CD4-positive, alpha-beta T cell treated with Interferon alpha-2 for 1 hour (primary cell): Measurements from ENCODE around the gene PDE12.

Source experiments
- DNase-seq, 2 donors: peaks; one replicate each; pipeline ENCODE4 v3.0.0-alpha.2; 2020 to 2022

PDE12 gene, protein sequence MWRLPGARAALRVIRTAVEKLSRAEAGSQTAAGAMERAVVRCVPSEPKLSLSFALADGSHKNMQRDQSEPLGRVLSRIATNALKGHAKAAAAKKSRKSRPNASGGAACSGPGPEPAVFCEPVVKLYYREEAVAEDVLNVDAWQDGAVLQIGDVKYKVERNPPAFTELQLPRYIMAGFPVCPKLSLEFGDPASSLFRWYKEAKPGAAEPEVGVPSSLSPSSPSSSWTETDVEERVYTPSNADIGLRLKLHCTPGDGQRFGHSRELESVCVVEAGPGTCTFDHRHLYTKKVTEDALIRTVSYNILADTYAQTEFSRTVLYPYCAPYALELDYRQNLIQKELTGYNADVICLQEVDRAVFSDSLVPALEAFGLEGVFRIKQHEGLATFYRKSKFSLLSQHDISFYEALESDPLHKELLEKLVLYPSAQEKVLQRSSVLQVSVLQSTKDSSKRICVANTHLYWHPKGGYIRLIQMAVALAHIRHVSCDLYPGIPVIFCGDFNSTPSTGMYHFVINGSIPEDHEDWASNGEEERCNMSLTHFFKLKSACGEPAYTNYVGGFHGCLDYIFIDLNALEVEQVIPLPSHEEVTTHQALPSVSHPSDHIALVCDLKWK

DNA sequence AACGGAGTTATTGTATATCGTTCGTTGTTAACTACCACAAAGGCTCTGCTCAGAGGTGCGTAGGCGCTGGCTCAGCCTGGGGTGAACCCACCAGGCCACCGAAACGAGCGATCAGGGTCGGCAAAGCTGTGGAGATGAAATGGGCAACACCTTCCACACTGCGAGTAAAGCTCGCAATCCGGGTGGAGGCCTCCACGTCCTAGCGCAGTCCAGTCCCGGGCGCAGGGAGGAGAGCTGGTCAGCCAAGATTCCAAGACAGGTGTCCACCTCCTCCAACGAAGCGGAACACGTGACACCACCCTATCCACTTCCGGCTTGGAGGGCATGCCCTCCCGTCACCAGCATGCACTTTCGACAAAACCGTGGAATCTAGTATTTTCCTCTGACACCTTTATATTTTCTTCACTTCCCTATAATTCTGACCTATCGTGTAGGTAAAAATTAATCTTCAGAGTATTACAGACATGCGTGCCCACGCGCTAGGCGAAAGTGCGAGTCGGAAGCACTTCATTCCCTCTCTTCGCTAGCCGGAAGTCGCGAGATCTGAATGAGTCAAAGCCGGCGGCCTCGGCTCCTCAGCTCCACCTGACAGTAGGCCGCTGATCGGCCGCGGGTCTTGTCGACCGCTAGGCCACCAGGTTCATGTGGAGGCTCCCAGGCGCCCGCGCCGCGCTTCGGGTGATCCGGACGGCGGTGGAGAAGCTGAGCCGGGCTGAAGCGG, at the start of gene PDE12:
TSS of gene PDE12 (plus strand) at position 537 of the 721 bp plus-strand sequence. CDS start at position 643, 106 bp downstream.
- peak; percentile 85 to 87 for DNase-seq

DNA sequence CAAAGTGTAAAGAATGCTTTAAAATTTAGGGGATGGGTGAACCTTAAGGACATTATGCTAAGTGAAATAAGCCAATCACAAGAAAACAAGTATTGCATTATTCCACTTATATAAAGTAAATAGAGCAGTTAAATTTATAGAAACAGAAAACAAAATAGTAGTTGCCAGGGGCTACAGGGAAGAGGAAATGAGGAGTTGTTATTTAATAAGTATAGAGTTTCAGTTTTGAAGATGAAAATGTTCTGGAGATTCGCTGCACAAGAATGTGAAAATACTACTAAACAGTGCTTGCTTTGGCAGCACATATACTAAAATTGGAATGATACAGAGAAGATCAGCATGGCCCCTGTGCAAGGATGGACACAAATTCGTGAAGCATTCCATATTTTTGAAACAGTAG, 43.9 kb upstream of the PDE12 start:
- no peak for DNase-seq

DNA sequence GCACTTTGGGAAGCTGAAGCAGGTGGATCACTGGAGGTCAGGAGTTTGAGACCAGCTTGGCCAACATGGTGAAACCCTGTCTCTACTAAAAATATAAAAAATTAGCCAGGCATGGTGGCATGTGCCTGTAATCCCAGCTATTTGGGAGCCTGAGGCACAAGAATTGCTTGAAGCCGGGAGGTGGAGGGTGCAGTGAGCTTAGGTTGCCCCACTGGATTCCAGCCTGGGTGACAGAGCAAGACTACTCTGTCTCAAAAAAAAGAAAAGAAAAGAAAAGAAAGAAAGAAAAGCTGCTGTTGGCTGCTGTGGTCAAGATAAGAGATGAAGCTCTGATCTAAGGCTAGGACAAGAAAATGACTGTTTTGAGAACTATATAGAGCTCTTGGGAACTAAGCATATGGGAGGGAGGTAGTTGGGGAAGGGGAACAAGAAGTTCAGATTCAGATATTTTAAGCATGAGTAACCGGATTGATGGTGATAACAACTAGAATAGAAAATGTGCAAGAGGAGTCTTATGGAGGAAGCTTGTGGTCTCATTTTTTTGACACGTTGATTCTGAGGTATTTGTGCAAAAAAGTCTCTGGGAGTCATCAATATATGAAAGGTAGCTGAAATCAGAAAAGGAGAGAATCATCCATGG, 37.7 kb upstream of the PDE12 start:
- DNase-seq, result no peak

DNA sequence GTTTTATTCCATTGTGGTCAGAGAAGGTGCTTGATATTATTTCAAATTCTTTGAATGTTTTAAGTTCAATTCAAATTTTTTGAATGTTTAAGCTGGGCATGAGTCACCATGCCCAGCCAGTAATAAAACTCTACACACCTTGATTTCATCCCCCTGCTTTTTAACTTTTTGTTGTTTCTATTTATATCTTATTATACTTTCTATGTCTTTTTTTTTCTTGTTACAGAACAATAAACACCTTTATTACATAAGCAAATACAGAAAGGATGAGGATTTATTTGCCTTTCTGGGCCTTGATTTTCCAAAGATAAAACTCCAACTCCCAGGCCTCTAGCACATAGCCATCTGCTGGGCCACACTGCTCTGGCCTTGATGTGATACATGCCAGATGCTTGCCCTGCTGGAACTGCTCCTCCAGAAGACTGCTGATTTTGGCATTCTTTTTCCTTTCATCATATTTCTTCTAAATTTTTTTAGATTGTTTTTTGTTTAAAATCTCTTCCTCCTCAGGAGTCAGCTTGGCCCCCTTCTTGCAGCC, 25.9 kb upstream of the PDE12 start:
- DNase-seq, result no peak

DNA sequence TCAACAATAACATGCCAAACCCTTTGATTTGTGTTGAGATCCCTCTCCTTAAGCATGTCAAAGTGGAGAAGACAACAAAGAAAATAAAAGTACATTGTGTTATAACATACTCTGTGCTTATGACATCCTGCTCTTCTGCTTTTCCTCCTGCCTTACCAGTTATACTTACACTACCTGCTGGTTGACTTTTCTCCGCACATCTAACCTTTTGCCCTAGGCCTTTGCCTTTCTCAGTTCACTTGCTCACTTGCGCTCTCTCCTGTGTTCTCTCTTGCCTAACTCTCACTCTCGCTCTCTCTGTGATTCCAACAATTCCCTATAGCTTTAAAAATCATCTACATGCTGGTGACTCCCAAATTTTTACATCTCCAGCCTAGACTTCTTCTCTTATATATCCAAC, 17.6 kb upstream of the PDE12 start:
- DNase-seq, result no peak

DNA sequence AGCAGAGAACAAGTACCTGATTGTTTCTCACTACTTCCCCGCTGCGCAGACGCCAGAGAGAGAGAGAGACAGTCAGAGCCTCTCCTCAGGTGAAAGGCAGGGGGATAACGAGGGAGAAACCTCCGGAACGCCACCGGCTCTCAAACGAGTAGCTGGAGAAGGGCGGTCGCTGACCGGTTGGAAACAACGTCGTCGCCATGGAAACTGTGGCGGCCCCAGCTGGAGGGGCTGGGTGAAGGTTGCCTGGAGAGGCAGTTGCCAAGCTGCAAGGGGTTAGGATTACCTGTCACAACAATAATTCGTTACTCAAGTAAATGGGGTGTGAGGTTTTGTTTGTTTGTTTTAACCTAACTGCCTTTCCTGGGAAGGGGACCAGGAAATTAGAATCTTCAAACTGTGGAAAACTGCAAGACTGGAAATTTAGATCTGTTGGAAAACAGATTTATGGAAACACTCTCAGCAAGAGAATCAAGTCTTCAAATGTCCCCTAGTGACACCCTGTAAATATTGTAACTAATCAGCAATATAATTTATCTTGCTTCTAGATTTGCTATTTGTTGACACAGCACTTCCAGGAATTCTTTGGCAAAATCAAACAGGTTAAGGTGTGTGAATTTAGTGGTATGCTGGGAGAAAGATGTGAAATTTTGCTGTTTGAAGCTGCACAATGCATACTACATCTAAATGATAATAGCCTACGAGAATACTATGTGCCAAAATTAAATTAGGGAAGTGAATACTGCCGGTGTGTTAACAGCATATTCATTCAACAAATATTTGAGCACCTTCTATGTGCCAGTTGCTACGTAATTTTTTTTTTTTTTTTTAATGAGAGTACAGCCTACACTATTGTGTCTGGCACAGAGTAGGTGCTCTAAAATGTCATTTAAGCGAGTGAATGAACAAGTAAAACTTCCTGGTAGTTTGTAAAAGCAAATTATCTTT, 11.6 kb upstream of the PDE12 start, which contains the start of gene DNAH12:
TSS of gene DNAH12 (minus strand) at position 164 of the 945 bp plus-strand sequence. CDS start 1,474 bp downstream, outside the sequence.
- DNase-seq, result no peak

DNA sequence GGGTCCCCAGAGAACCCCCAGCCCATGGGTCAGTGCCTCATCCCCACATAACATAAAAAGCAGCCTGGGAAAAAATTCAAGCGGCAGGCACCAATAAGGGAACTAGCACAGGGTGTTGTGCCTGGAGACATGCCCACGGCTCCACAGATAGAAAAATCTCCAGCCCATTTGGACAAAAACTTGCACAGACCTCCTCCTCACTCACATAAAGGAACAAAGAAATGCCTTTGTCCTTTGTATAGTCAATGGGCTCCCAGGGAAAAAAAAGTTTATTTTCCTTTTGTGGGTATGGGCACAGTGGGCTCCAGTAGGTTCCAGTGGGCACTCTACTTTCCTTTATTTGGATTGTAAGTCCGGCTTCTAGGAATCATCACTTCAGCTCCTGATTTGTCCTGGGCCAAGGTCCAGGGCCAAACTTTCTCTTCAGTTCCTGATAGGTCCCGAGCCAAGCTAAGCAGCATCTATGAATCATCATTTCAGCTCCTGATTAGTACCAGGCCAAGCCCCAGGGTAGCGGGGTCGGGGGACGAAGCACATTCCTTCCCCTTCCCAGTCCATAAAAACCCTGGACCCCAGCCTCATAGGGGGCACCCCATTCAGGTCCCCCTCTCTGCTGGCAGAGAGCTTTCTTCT, 10.3 kb upstream of the PDE12 start:
- DNase-seq, result no peak

DNA sequence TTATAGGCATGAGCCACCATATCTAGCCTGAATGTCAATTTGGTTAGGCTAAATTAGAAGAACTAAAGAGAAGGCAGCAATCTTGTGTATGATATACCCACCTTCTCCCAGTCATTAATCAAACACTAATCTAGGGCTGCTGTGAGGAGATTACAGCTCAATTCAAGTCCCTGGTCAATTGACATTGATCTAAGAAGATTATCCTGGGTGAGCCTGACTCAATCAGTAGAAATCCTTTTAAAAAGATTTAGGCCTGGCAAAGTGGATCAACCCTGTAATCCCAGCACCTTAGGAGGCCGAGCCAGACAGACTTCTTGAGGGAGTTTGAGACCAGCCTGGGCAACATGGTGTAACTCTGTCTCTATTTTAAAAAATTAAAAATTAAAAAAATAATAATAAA, 9.5 kb upstream of the PDE12 start:
- DNase-seq, result no peak

DNA sequence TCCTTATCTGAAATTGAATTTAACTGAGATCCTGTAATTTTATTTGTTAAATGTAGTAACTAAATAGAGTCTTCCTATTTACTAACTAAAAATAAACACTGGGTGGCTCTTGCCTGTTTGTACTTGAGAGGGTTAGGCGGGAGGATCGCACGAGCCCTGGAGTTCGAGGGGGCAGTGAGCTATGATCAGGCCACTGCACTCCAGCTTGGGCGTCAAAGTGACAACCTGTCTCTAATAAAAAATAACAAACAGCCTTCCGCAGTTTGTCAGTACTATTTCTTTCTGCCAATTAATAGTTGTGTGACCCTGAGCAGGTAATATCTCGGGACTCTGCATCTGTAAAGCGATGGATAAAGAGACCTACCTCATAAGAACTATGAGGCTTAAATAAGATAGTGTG, 768 bp upstream of the PDE12 start:
- no peak for DNase-seq

DNA sequence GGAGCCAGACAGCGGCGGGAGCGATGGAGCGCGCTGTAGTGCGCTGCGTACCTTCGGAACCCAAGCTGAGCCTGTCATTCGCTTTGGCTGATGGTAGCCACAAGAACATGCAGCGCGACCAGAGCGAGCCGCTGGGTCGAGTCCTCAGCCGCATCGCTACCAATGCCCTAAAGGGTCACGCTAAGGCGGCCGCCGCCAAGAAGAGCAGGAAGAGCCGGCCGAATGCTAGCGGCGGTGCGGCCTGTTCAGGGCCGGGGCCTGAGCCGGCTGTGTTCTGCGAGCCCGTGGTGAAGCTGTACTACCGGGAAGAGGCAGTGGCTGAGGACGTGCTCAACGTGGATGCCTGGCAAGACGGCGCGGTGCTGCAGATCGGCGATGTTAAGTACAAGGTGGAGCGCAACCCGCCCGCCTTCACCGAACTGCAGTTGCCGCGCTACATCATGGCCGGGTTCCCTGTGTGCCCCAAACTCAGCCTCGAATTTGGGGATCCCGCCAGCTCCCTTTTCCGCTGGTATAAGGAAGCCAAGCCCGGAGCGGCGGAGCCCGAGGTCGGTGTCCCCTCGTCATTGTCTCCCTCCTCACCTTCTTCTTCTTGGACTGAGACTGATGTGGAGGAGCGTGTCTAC, 498 bp downstream of the PDE12 start:
- DNase-seq, result peak; percentile 33 to 48

DNA sequence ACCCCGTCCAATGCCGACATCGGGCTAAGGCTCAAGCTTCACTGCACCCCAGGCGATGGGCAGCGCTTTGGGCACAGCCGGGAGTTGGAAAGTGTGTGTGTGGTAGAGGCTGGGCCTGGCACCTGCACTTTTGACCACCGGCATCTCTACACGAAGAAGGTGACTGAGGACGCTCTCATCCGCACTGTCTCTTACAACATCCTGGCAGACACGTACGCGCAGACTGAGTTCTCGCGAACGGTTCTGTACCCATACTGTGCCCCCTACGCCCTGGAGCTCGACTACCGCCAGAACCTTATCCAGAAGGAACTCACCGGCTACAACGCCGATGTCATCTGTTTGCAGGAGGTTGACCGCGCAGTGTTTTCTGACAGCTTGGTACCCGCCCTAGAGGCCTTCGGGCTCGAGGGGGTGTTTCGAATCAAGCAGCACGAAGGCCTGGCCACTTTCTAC, 1.0 kb downstream of the PDE12 start:
- peak; percentile 19 to 48 for DNase-seq

DNA sequence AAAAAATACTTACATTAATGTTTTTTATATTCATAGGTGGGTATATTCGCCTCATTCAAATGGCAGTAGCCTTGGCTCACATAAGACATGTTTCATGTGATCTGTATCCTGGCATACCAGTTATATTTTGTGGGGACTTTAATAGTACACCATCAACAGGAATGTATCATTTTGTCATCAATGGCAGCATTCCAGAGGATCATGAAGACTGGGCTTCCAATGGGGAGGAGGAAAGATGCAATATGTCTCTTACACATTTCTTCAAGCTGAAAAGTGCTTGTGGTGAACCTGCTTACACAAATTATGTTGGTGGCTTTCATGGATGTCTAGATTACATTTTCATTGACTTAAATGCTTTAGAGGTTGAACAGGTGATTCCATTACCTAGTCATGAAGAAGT, 3.5 kb downstream of the PDE12 start:
- DNase-seq, result no peak

DNA sequence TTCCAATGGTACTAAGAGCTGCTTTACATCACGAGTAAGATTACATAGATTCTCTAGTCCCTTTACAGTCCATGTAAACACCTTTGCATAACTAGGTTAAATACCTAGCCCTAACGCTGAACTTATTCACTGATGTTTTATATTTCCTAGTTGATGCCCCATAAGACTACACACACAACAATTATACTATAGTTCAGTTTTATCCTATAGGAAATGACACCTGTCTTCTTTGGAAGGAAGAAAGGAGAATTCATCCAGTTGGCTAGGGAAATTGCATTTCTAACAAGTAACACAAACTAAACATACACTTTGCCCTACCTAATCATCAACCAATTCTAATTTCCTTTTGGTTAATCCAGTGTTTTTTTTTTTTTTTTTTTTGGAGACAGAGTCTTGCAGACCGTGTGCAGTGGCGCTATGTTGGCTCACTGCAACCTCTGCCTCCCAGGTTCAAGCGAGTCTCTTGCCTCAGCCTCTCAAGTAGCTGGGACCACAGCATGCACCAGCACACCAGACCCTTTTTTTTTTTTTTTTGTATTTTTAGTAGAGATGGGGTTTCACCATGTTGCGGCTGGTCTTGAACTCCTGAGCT, 13.9 kb downstream of the PDE12 start:
- no peak for DNase-seq

DNA sequence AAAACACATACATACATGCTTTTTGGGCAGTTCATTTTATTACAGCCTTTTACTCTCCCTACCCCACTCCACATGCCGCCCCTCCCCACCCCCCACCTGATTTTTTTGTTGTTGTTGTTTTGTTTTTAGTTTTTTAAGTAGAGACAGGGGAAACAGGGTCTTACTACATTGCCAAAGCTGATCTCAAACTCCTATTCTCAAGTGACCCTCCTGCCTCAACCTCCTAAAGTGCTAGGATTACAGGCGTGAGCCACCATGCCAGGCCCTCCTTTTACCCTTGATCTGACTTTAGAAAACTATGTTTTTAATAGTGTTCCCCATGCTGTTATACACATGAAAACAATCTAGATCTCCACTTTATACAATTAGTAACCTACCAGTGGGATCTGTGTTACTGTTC, 14.8 kb downstream of the PDE12 start:
- DNase-seq, result no peak

DNA sequence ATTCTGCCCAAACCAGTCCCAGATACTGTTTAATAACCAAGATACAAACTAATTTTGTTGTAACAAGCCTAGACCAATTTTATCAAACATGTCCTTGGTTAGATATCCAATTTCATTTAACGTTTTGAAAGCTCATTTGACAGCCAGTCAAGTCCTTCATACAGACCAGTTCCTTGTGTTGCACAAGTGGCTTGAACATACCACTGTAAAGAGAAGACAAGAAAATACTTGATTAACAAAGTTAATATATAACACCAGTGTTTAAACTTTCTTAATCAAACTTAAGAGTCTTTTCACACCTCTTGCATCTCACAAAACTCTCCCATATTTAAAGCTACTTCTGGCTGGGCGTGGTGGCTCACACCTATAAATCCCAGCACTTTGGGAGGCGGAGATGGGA, 16.0 kb downstream of the PDE12 start:
- no peak for DNase-seq

DNA sequence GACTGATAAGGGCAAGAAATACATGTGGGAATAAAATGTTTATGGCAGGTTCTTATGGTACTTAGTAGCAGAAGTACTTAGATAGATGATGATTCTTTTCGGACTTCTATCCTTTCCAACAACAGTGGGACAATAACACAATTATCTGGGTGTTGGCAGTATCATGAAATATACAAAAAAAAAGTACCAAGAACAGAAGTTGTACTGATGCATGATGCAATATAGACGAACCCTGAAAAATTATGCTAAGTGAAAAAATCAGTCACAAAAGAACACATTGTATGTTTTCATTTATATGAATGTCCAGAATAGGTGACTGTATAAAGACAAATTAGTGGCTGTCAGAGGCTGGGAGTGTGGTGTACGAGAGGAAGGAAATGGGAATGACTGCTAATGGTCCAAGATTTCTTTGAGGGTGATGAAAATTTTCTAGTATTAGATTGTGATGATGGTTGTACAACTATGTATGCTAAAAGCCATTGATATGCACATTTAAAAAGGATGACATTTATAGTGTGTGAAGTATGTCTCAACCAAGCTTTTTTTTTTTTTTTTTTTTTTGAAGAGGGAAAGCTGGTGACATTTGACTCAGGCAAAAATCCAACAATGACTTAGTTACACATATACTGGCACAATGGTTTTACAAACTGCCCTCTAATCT, 20.0 kb downstream of the PDE12 start:
- DNase-seq, result no peak

DNA sequence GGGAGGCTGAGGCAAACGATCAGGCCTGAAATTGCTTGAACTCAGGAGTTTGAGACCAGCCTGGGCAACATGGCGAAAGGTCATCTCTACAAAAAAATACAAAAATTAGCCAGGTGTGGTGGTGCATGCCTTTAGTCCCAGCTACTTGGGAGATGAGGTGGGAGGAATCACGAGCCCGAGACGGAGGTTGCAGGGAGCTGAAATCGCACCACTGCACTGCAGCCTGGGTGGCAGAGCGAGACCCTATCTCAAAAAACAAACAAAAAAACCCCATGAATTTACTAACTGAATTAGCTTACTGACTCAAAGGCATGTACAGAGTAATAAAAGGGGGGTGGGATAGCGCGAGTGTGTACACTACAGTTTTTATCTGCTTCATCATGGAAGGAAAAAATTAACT, 21.7 kb downstream of the PDE12 start:
- no peak for DNase-seq

DNA sequence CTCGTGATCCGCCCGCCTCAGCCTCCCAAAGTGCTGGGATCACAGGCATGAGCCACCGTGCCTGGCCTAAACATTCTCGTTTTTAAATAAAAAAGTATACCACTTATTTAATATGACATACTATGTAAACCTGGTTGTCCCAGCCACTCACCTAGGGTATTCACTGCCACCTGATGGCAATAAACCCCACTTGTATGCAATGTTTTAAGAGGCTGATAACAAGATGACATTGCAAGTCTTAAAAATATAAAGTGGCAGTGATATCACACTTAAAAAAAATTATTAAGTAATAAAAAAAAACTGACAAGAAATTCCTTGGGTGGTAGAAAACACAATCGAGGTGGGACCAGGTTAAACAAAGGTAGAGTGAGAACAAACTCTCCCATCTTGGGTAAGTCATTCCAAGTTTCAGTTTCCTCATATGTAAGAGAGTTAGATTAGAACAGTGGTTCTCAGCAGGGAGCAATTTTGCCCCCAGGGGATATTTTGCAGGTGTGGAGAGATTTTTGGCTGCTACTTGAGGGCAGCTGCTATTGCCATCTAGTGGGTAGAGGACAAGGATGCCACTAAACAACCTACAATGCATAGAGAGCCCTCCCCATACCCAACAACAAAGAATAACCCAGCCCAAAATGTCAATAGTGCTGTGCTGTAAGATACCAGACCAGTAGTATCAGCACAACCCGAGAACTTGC, 26.5 kb downstream of the PDE12 start:
- DNase-seq, result peak in 1 of 2 donors; percentile 30

DNA sequence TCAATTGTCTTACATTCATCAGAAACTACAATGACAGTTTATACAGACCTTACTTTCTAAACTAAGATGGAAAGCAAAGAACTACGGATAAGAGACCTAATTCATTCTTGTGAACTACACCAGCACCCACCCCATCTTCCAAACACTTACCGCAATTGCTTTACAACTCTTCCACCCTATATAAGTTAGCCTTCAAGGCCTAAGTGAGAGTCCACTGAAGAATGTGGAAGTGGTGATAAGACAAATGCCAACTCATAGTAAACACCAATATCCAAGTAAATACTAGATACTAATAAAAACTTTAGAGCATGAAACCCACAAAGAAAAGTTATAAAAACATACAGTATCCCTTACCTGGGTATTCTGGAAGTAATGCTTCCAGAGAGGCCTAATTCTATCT, 27.5 kb downstream of the PDE12 start:
- no peak for DNase-seq
